Embryonic facial prominence (tissue), 1 donor: ENCODE measurements around the gene AURKA.
A peak's percentile ranks its signal among the peaks of the same experiment; 100 is the strongest.

ENCODE experiments used
- DNase-seq: peaks from one replicate; pipeline ENCODE4 v3.0.0-alpha.2; 2016; ENCODE audit errors: extremely low spot score

The AURKA gene

DNA sequence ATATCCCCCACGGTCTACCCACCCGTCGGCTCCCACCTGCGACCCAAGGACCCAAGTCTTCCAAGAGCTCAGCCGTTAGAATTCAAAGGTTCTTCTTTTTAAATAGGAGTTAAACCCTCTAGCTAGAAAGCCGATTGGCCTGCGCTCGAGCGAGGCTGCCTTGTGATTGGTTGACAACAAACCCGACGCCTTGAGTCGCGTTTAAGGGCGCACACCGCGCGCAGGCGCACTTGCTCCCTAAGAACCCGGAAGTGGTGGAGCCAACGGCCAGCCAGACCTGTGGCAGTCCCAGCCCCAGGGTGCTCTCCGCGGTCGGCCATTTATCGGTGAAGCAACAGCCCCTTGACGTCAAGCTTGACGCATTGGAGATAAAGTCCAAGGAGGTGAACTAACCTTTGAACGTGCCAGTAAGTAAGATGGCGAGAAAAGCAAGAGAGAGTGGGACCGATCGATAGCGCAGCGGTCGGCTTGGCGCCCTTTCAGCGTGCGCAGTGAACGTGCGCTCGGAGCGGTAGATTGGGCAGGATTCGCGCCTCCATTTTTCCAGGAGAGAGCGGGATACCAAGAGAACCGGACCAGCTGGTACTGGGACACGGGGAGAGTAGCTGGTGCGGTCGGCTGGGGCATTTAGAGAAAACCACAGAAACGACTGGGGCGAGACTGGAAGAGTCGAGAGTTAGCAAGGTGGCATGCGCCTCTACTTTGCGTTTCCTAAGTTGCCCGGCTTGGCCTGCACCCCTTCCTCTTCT, at the start of gene AURKA, which contains the start of gene CSTF1:
Gene AURKA (minus strand): TSS at position 84 of the 749 bp plus-strand sequence. CDS start 4,018 bp downstream, outside the sequence.
Gene CSTF1 (plus strand): TSS at position 514 of the 749 bp plus-strand sequence. CDS start 2,908 bp downstream, outside the sequence.
- peak; percentile 92 for DNase-seq

DNA sequence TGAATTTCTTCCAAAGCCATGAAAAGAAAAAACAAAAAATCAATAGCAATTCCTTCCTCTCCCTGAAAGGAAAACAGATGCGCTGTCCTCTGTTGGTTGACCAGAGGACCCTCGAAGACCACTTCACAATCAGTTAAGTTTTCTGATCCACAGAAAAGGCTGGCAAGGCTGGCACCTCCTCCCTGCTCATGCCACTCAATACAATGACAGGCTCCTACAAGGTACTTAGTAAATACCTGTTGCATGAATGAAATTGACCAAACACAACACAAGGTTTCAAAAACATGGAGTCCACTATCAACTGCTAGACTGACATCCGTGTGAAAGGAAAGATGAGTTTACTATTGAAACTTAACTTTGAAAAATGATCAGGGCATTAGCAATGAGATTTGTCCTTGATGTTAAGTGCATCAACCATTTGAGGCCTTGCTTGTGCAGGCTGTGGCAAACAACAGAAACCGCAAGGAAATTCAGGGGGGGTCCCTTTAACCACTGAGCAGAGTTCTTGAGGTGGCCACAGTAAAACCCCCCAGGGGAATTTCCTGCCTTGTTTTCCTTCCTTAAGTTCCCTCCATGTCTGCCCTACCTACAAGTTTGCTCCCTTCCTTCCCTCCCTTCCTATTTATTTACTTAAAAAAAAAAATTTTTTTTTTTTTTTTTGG, 48.5 kb upstream of the AURKA start:
- no peak for DNase-seq

DNA sequence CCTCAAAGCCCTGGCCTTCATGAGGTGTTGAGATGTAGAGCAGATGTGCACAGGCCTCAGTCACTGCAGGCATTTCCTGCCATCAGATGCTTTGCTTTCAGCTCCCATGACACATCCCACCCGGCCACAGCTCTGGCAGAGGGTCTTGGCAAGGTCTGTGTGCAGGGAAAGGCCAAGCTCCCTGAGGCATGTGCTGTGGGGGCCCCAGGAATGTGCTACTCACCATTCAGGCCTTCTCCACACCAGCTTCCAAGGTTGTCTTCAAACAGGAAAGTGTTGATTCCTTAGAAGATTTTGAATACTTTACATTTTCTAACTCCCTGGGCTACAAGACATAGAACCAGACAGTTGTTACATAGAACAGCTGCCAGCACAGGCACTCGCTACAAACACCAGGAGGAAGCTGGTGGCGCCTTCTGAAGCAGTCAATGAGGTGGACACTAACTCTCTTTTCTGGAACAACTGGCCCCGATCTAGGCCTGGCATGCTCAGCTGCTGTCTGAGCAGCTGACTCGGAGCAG, 47.8 kb upstream of the AURKA start:
- DNase-seq = no peak

DNA sequence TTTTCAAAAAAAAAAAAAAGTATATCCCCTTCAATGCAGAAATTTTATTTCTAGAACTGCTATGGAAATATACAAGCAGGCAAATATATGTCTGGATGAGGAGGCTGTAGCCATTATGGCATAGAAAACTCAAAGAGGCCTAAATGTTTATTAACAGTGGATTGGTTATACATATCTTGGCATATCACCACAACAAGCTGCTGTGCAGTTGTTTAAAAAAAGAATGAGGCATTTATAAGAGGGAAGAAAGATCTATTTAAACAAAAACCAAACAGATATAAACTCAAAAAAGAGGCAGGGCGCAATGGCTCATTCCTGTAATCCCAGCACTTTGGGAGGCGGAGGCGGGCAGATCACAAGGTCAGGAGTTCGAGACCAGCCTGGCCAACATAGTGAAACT, 46.3 kb upstream of the AURKA start:
- DNase-seq = no peak

DNA sequence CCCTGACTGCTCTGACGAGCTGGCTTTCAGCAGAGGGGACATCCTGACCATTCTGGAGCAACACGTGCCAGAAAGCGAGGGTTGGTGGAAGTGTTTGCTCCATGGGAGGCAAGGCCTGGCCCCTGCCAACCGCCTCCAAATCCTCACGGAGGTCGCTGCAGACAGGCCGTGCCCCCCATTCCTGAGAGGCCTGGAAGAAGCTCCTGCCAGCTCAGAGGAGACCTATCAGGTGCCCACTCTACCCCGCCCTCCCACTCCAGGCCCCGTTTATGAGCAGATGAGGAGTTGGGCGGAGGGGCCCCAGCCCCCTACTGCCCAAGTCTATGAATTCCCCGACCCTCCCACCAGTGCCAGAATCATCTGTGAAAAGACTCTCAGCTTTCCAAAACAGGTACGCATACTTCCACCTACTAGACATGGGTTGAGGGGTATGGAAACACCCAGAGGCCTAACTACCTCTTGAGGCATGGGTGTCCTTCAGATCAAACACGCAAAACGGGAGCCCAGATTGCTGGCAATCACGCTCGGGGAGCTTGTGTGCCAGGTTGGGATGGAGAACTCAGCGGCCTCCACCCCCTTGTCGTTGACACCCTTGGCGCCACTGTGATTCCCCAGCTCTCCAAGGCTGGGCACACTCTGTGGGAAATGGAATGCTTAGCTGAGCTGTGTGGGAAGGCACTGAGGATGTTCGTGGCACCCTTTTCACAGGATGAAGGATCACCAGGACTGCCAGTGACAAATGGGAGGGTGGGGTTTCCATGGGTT, 45.4 kb upstream of the AURKA start:
- DNase-seq = no peak

DNA sequence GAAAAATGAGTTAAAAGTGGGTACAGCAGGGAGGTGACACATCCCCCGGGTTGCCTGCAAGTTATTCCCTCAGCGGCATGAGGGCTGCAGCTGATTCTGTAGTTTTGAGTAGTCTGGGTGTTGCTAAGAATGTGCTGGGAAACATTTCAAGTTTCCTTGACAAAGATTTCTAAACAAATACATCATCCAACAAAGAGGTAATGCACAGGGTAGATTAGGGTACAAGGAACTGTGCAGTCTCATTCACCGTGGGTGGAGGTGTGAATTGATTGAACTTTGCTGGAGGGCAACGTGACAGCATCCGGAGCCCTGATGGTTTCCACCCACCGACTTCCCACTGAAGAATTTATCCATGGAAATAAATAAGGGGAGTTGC, 41.9 kb upstream of the AURKA start:
- no peak for DNase-seq

DNA sequence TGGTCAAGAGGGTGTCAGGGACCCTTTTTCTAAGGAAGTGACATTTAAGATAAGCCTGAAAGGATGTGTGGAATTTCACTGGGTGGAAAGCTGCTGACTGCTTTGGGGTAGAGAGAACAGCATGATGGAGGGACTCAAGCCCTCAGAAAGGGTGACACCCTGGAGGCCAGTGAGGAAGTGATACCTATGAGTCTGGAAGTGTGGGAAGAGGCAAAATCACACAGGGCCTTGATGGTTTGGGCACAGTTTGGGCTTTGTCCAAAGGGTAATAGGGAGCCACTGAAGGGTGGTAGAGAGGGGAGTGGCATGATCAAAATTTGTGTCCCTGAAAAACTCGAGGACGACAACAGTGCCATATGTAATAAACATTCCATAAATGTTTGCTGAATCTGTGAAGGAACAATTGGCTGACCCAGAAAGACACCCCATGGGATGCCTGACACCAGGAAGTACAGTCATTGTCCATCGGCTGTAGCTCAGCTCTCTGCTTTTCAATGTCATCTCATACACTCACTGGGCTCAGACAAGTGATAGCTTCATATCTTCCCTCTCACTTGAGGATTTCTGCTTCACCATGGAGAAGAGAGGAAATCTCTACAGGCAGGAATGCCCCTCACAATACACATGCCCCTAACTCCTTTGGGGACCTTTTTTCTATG, 41.3 kb upstream of the AURKA start:
- DNase-seq = no peak

DNA sequence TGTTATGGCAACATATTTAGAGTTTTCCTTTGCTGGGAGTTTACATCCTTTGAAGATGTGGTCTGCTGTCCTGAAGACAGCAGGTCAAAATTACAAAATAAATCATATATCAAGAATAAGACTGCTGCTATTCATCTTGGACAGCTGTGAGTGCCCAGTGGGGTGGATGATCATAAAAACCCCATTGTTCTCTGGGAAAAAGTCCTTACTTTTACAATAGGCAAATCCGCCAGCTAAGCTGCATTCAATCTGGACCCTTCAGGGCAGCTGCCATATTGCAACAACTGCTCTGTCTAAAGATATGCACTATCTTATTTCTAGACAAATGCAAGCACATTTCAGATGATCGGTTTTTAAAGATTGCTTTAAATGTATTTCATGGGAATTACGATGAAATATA, 39.5 kb upstream of the AURKA start:
- no peak for DNase-seq

DNA sequence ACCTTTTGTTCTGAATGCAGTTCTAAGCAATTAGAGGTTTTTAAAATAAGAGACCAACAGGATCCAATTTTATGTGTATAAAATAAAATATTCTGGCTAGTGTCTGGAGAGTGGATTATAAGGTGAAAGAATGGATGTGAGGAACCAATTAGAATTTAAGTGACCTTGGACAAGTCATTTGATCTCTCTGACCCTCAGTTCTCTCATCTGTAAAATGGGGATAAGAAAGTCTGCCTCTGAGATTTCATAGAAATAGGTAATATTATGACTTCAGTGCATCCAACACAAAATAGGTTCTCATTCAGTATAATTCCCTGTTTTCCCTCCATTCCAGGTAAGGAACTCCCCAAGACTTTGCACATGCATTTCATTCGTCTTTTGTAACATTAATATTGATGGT, 38.9 kb upstream of the AURKA start:
- no peak for DNase-seq

DNA sequence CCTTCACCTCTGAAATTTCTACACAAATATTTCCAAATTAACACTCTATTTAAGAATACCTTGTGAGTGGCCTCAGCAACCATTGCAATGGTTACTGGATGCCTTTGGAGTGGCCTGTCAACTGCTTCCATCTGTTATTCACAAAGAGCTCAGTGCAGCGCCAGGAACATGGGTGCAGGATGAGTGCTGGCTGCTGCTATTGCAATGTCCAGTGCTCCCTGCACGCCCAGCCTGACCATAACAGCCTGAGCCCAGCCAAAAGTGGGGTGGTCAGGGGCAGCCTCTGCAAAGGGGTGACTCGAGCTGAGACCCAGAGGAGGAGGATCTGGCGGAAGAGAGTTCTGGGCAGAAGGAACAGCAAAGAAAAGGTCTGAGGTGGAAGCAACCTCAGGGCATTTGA, 38.4 kb upstream of the AURKA start:
- no peak for DNase-seq

DNA sequence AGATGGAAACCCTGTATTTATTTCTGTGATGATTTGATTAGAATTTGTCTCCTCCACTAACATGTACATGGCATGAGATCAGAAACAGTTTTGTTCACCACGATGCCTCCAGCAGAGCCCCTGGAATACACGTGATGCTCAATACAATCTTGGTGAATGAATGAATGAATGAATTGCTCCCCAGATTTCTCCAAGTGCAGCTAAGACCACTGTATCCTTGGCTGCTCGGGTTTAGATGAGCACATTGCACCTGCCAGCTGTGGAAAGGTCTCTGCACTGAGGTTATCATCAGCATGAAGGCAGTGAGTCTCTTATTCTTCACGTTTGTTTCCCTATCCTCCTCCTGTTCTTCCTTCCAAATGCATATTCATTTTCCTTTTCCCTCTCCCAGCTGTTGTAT, 37.9 kb upstream of the AURKA start:
- DNase-seq = no peak

DNA sequence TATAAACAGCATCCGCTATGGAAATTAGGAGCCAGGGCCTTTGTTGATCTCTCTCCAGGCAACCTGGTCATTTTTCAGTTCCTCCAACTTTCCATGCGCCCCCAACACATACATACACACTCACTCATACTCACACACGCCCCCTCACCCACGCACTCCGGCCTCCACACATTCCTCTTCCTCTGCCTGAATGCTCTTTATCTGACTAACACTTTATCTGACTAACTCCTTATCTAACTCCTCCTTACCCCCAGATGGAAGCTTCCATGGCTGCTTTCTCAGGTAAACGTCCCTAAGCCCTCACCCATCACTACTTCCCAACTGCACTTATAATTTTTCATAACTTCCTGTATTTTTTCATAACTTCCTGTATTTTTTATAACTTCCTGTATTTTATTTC, 37.5 kb upstream of the AURKA start:
- DNase-seq = no peak

DNA sequence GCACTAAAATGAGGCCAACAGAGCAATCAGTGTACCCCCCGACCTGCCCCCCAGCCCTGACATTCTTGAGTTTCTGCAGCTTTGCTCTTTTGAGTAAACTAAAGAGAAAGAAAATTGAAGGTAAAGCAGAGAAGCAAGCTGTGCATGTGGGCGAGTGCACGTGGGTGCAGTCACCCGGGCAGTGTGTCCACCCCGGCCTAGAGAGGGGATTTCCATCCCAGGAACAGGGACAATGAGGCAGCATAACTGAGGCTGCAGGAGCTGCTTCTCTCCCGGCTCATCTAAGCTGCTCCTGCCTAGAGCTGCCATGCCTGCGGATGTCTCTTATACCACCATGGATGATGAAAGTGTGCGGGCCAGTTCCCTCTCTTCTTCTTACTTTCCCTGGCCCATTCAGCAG, 36.9 kb upstream of the AURKA start:
- no peak for DNase-seq

DNA sequence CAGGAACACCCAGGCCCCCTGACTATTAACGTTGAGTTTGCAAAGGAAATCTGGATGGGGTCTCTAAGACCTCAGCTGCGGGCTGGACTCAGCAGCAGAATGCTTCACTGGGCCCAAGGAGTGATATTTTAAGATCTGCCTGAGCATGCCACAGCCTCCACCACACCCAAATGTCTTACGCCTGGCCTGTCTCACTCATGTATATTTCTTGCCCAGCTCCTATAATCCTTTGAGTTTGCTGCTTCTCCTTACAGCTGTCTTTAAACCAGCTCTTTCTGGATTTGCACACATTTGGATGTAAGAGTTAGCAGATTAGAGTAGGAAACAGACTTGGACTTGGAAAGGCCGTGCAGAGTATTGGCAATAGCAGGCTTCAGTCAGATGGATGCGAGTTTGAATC, 36.4 kb upstream of the AURKA start:
- DNase-seq = no peak

DNA sequence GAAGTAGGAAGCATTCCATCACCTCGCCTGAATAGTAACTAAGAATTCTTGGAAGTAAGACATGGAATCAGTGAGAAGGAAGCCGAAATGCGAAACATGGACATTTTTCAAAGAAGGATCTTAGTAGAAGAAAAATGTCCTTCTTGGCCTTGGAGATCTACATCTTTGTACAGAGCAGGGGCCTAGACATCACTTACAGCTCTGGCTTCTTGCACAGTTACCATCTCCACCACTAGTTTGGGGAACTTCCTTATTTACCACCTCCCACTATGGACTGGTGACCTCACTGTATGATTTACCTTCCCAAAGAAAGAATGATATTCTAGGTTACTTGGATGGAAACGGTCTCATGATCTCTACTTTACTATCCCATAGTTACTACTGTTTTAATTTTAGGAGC, 35.8 kb upstream of the AURKA start:
- no peak for DNase-seq

DNA sequence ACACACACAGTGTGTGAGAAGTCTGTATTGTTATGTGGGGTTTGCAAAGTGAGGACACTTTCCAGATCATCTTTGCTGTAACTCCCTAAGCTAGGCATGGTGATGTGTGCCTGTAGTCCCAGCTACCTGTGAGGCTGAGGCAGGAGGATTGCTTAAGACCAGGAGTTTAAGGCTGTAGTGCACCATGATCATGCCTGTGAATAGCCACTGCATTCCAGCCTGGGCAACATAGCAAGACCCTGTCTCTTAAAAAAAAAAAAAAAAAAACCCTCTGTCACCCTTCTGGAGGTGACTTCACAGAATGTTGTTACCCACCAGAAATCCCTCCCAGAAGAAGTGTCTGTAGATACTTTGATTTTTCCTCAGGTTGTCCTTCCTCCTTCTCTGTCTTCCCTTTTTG, 34.9 kb upstream of the AURKA start:
- DNase-seq = no peak

DNA sequence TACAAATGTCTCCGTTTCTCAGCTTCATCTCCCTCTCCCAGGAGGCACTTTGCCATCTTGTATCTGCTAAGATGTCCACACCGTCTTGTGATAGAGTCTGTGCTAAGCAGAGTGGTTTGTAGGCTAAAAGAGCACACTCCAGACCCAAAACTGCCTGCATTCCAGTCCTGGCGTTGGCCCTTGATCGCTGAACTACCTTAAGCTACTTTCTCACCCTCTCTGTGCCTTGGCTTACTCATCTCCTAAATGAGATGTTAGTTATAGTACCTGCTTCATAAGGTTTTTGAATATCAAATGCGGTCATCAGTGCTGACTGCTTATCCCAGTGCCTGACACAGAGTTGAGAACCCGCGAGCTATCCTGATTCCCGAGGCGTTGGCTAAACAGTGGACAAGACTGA, 34.0 kb upstream of the AURKA start:
- DNase-seq = no peak

DNA sequence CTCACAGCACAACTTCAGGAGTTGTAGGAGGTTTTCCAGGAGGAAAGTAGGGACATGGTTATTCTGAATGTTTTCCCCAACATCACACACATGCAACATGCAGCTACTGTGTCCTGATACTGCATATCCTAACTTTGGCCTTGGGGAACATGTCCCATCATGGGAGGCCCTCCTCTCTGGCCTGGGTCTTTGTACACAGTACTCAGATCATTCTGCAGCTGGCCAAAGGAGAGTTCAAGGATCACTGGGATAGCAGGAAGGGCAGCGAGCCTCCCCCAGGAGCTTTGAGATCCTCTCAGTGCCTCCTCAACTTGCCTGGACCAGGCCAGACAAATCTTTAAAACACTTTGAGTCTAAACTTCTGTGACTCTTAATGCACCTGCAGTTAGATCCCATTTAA, 32.9 kb upstream of the AURKA start:
- no peak for DNase-seq

DNA sequence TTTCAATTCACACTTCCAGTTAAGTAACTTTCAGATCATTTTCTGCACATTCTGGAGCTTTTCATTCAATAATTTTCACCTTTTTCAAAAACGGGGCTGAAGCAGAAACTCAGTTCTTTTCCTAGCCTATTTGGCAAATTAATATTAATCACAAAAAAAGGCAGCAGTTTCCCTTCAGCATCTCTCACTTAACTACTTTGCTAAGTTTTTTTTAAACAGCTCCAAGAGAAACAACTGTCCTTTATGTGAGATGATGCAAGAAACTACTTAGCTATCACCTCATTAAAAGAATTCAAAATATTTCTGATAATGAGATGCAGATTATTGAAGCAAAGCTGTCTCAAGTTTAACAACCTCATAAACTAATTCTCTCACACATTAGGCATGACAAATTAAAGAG, 31.9 kb upstream of the AURKA start:
- no peak for DNase-seq

DNA sequence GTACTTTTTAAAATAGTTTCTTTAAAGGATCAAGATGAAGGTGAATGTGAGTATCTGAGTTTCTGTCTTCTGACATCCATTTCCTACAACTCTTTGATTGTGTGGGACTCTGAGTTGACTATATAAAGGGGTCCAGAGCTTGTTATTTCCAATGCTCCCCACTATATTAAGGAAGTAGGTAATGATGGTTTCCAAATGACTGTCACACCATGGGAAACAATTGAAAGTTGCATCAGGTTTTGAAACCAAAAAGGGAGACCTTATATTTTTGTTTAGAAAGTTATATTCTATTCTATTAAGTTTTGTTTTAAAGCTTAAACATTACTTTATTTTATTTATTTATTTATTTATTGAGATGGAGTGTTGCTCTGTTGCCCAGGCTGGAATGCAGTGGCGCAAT, 31.2 kb upstream of the AURKA start:
- no peak for DNase-seq

DNA sequence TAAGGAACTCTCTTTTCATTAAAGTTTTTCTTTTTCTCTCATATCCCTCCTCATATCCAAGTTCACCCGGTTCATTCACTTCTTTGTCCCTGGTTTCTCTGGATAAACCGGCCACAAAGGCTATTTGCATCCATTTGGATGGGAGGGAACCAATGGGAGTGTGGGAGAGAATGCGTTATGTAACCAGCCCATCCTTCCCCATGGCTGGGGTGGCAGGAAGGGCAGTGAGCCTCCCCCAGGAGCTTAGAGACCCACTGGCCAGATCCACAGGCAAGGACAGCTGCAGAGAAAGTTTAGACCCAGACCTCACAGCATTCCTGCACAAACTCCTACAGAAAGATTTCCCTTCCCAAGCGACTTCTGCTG, 30.8 kb upstream of the AURKA start:
- no peak for DNase-seq
